IPS-11a (cell line): Measurements from ENCODE around the gene GGCX.

Source experiments
- H3K4me3 ChIP-seq: one replicate; pipeline ENCODE4 v1.5.1; 2013; ENCODE audit warnings: low read depth, low read length, control low read depth

The GGCX gene

DNA sequence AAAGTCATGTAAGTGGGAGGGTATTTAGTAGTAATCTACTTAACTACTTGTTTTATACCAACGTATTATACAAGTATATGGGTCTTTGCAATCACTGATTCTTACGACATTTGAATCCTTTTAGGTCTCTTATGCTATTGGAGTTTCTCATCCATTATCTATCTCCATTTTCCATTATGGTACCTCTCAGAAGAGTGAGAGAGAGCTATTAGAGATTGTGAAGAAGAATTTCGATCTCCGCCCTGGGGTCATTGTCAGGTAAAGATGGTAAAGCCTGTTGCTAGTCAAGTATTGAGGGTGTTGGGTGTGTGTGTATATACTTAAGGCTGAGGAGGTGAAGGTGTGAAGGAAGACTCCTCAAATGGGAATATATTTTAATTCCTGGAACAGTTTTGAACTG is 18.5 kb downstream of the GGCX start:
- no peak overlapping the region for H3K4me3 ChIP-seq

DNA sequence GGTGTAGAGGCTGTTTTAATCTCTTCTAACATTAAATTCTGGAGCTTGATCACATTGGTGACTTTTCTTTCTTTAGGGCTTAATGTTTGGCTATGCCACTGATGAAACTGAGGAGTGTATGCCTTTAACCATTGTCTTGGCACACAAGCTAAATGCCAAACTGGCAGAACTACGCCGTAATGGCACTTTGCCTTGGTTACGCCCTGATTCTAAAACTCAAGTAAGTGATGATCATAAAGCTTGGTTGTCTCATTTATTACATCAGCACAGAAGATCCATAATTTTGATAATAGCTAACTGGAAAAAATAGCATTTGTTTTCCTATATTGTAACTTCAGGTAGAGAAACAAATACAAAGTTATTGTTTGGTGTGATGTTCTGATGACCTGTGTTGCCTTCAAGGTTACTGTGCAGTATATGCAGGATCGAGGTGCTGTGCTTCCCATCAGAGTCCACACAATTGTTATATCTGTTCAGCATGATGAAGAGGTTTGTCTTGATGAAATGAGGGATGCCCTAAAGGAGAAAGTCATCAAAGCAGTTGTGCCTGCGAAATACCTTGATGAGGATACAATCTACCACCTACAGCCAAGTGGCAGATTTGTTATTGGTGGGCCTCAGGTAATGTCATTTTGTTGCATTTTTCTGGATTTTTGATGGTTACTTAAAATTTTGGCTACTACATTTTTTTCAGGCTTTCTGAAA is 19.4 kb downstream of the GGCX start:
- no peak overlapping the region for H3K4me3 ChIP-seq

DNA sequence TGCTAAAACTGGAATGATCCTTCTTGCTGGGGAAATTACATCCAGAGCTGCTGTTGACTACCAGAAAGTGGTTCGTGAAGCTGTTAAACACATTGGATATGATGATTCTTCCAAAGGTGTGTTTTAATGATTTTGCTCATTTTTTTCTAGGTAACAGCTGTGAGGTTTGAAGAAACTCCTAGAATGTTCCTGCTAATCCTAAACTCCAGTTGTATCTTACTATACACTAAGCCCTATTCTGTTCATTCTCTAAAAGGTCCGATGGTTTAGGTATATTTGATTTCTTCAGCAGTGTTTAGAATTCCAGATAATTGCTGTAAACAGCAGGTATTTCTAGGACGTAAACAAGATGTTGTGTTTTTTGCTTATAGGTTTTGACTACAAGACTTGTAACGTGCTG is 20.0 kb downstream of the GGCX start:
- H3K4me3 ChIP-seq: peak overlapping the region; percentile 99

DNA sequence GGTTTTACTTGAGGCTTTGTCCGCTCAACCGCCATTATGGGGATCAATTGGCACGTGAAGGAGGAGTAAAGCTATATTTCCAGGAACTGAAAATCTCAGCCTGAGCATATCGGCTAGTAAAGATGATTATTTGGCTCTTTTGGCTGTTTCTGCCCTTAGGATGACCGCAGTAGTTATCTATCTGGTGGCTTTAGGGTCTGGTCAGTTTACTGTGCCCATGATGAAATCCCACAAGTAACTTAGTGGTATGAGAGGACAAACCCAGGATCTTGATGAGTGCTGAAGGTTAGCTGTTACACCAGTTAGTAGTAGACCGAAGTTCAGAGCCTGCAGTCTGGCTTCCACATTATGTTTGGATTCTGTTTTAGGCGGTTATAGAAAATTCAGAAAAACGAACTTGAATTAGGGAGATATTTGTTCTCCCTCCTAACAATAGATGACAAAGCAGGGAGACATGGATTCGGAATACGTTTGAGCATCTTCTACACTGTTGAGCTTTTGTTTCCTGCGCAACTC is 21.1 kb downstream of the GGCX start:
- peak overlapping the region; percentile 99 for H3K4me3 ChIP-seq

DNA sequence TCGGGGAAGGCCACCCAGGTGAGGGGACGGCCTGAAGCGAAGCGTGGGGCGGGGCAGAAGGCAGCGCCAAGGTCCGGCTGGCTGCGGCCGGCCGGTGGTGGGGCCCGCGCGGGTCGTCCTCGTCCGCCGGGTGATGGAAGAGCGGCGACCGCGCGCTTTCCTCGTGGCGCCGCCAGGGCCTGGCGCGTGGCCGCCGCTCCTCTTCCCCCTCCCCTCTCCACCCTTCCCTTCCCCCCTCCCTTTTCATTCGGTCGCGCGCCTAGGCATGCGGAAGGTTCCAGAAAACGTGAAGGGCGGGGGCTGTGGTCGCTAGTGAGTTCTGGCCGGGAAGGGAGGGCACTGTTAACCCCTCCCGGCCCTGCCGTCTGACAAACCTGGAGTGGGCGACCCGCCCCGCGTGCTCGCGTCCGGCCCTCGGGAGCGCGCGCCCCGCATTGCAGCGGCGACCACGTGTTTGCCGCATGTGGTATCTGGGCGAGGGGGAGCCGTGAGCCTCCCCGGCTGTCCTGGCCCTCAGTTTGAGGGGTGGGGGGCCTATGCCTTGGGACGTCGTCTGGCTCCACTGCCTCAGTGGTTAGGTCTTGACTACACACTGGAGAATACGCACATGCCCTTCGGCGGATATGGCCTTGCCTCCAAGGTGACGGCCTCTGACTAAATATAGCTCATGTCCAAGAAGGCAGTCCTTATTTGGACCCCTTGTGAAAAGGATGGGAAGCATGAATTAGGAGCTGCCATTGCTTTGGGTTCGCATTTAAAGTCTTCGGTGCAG is 21.7 kb downstream of the GGCX start:
- H3K4me3 ChIP-seq: peak overlapping the region; percentile 99

DNA sequence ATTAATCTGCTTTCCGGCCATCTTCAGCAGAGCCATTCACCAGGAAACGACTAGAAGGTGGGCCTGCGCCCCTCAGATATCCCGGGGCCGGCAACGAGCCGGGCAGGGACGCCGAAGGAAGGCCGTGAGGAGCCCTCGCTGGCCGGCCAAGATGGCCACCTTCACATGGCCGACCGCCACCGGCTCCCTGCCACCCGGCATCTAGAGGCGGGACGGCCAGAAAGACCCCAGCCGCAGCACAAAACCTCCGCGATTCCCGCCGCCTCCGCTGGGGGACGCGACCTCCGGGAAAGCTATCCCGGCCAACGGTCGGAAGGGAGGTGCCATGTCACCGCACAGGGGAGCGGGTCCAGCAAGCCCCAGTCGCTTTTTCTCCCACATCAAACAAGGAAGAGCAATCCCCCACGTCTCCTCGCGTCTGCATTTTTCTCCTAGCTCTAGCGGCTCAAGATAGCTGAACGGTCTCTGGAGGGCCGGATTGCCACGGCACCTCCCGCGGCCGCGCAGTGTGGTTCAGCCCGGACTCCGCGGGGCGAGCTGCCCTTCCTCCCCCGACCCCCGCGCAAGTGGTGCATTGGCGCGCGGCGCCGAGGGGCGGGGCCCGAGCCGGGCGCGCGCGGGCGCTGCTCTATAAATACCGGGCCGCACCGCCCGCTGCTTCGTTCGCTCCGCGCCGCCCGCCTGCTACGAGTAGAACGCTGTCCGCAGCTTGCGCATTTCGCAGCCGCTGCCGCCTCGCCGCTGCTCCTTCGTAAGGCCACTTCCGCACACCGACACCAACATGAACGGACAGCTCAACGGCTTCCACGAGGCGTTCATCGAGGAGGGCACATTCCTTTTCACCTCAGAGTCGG is 22.6 kb downstream of the GGCX start, which contains the start of gene MAT2A:
Gene MAT2A, plus strand, starts transcription at position 662 of the 854 bp plus-strand sequence. Its CDS starts 120 bp downstream, at position 782.
- peak within 1 kb of the TSS; percentile 99 for H3K4me3 ChIP-seq

DNA sequence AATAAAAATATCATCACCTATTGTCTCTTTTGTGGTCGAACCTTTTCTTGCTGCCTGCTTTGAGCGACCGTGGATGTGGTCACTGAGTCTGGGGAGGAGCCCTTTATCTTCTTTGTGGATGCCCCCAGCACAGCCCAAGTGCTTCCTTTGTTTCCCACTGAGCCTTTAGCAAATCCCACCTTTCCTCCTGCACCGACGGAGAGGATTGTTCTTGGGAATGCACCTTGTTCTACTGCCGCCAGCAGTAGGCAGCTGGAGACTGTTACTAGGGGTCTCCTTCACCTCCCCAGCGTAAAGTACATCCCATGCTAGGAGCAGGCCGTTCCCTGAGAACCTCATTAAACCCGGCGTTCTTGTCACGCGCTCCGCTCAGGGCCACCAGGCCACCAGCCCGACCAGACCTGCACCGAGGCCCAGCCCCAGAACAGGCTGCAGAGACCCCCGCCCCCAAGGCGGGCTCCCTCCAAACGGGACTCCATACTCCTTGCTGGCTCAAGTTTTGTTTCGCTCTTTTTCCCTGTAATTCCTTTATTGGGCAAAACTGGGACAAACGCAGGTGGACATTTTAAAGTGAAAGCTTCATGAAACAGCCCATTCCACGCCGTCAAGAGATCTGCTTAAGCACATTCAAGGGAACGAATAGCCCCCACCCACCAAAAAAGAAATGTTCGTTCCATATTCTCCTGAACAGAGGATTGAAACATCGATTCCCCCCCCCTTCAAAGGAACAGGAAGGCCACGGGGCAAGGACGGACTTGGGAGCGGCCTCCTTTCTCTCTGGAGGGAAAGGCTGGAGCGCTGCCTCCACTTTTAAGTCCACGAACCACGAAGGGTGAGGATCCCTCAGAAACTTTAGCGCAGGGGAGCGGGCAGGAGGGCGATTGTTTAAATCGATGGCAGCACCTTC is 23.4 kb downstream of the GGCX start:
- peak overlapping the region; percentile 99 for H3K4me3 ChIP-seq

DNA sequence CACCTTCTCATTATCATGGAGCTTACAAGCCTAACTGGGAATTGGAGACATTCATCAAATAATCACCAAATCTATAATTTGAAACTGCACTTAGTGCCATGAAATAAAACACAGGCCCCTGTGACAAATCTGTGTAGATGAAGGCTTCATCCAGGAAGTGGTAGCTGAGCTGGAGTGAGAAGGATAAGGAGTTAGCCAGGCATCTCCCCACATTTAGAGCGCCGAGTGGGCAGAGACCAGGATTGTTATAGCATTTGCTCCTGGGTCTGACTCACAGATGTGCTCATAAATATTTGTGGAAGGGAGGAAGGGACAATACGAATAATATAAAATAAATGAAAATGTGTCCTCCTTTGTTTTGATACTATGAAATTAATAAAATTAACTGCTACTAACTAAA is 24.8 kb downstream of the GGCX start:
- H3K4me3 ChIP-seq: no peak overlapping the region

DNA sequence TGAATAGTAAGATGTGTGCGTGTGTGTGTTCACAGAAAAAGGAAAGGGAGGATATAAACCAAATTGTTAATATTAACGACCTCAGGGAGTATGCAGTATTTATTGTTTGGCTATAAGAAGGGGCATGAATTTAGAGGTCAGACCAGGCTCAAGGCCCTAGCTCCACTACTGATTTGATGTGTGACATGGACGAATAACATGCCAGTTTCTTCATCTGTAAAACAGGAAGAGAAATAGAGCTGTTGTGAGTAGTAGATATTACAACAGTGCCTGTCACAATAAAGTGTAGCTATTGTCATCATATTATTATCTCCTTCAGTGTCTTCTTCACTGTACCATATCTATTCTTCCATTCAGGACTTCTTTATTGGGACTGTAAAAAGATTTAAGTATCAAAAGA is 26.4 kb downstream of the GGCX start:
- no peak overlapping the region for H3K4me3 ChIP-seq

DNA sequence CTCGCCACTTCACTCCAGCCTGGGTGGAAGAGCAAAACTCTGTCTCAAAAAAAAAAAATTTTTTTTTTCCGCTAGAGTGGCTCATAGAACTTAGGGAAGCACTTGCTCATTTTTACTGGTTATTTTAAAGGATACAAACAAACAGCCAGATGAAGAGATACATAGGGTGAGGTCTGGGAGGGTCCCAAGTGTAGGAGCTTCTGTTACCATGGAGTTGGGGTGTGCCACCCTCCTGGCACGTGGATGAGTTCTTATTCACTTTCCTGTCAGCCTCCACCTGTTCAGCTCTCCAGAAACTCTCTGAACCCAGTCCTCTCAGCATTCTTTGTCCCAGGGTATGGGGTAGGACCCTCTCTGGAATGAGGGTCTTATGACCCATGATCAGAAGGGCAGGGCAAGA is 27.2 kb downstream of the GGCX start:
- no peak overlapping the region for H3K4me3 ChIP-seq

DNA sequence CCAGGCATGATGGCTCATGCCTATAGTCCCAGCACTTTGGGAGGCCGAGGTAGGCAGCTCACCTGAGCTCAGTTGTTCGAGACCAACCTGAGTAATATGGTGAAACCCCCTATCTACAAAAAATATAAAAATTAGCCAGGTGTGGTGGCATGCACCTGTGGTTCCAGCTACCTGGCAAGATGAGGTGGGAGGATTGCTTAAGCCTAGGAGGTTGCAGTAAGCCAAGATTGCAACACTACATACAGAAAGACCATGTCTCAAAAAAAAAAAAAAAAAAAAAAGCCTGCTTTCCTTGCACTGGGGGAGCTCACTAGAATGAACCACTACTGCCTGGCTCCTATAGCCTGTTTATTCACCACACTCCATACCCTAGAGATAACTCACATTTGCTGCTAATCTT is 29.7 kb downstream of the GGCX start:
- H3K4me3 ChIP-seq: no peak overlapping the region

DNA sequence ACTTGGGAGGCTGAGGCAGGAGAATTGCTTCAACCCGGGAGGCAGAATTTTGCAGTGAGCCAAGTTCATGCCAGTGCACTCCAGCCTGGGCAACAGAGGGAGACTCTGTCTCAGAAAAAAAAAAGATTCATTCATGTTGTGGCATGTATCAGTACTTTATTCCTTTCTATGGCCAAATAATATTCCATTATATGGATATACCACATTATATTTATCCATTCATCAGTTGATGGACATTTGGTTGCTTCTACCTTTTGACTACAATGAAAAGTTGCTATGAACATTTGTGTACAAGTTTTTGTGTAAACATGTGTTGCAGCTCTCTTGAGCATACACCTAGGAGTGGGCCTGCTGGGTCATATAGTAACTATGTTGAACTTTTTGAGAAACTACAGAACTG is 31.5 kb downstream of the GGCX start:
- H3K4me3 ChIP-seq: no peak overlapping the region

DNA sequence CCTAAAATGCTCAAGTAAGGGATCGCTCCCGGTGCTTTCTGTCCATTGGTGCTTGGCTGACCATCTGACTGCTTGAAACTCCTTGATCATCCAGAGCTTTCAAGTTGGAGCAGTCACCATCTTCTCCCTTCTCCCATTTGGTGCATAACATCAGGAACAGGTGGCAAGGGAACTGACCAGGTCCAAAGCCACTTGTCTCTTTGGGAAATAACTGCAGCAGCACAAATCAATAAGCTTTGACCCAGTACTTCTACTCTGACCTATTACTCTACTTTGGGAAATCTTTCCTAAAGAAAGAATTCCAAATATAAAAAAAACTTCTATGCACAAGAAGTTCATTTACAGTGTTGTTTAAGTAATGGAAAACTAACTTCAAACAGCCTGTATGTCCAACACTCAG is 32.9 kb downstream of the GGCX start:
- H3K4me3 ChIP-seq: no peak overlapping the region

DNA sequence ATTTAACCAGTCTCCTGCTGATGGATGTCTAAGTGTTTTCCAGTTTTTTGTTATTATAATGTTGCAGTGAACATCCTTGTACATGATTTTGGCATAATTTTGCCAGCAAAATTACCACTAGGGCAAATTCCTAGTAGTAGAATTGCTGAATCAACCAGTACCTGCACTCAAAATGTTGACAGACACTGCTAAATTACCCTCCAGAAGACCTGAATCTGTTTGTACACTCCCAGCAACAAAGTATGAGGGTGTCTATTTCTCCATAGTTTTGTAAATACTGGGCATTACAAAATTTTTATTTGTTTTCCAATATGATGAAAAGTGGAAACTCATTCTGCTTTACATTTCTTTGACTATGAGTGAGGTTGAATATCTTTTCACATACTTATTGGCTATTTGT is 33.5 kb downstream of the GGCX start:
- no peak overlapping the region for H3K4me3 ChIP-seq

DNA sequence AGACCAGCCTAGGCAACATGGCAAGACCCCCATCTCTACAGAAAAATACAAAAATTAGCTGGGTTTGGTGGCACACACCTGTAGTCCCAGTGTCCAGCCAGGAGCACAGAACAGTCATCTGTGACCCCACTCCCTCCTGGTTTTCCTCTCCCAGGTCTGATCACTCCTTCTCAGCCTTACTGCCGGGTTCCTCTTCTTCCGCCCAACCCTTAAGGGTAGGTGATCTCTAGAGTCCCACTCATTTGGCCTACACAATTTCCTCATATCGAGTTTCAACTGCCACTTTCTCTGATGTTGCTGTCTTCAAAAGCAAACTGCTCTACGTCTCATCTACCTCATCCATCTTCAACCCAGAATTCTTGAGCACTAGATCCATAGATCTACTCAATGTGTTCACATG is 35.7 kb downstream of the GGCX start:
- H3K4me3 ChIP-seq: no peak overlapping the region

DNA sequence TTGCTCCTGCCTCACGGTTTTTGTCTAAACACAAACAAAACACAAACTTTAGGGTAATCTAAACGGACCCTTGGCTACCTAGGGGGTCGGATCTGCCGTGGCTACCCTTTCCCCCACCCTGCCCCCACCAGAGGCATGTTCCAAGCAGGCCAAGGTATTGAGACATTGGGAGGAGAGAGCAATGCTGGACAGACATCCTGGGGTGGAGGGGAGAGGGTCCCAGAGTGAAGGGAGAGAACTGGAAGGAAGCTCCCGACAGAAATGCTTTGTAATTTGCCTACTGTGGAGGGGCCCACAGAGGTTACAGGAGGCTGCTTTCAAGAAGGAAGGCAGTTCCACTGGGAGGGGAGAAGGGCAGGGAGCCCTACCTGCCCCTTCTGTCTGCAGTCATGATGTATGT is 36.3 kb downstream of the GGCX start:
- H3K4me3 ChIP-seq: no peak overlapping the region

DNA sequence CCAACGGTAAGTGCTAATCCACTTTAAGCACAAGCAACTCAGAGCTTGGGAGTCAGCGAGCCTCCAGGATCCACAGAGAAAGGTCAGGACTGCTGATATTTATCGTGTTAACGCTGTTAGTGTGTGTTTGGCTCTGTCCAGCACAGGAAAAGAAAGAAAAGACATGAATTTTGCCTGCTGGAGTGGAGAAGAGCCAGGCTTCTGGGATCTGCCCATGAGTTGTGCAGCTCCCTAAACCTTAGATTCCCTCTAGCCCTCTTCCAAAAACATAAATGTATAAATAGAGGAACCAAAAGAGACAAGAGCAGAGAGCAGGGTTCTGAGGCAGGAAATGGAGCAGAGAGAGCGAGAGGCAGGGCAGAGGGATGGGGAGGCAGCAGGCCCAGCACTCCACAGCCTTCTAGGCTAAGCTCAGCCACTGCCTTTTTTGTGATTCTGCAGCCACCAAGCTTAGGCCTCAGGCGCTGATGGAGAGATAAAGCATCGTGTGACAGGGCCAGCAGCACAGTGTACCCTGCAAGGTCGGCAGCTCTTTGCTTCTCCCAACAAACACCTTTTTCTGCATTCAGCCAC is 36.9 kb downstream of the GGCX start:
- H3K4me3 ChIP-seq: no peak overlapping the region

DNA sequence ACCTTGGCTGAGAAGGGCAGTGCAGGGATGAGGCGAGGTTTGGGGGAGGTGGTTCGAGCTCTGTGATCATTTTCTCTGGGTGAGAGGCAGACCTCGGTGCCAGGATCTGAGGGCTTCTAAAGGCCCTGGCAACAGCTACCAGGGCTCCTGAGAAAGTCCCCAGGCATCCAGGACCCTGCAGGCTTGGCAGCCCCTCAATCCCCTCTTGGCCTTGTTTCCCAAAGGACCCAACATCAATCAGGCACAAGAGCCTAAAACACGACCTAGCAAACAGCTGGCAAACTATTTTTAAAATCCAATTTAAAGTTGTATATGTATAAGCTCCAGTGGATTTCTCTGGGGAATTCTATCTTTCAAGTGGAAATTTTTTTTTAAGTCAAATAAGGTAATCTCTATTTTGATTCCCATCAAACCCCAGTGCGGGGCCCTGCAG is 37.4 kb downstream of the GGCX start:
- H3K4me3 ChIP-seq: no peak overlapping the region

DNA sequence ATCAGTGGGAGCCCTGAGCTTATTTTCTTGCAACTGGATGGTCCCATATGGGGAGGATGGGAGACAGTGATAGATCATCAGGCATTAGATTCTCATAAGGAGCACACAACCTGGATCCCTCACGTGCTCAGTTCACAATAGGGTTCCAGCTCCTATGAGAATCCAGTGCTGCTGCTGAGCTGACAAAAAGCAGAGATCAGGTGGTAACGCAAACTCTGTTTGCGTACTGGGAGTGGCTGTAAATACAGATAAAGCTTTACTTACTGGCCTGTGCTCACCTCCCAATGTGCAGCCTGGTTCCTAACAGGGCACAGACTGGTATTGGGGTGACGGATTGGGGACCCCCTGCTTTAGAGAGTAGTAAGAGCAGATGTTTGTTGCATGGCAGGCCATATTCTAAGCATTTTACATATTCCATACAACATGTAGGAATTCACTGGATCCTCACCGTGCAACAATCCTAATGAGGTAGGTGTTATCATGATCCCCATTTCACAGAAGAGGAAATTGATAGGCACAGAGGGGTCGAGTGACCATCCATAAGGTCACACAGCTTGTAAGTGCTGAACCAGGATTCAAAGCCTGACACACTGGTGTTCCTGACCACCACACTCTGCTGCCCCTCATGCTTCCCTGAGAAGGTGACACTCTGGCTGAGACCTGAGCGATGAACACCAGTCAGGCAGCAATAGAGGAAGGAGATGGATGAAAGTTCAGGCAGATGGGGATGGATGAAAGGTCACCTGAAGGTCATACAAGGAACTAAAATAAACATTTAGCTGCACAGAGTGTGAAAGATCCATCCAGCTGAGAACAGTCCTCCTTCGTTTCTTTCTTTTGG is 38.0 kb downstream of the GGCX start:
- H3K4me3 ChIP-seq: no peak overlapping the region
